Measurements from ENCODE around the gene TBCD. TPM values are rescaled to one million over a fixed set of nuclear protein-coding genes. Genes with fewer than 3 reads are reported as not detected.
"Not testable (repeated sequence)": the region's sequence is repeated elsewhere in the genome, so short reads cannot be mapped to it uniquely, and the experiment has no call there.

The TBCD gene
- total RNA-seq, 1 donor from 2014 or later: 55.5 TPM

- no peak for ATAC-seq
Observed at GRCh38 chr17:82978765-82979349, 227.0 kb downstream of the TBCD start.

- ATAC-seq: no peak
Observed at GRCh38 chr17:82979718-82980117, 227.9 kb downstream of the TBCD start.

- ATAC-seq: no peak
Observed at GRCh38 chr17:82980632-82981031, 228.8 kb downstream of the TBCD start.

GRCh38 chr17:82981141-82981730, 229.4 kb downstream of the TBCD start:
- ATAC-seq: no peak

- ATAC-seq: no peak
Observed at GRCh38 chr17:82983510-82984248, 231.8 kb downstream of the TBCD start.

GRCh38 chr17:82984249-82984617, 232.4 kb downstream of the TBCD start:
- not testable (repeated sequence) for ATAC-seq

- ATAC-seq: peak; percentile 32
Observed at GRCh38 chr17:82984751-82985427, 233.0 kb downstream of the TBCD start.

GRCh38 chr17:82985428-82985805, 233.6 kb downstream of the TBCD start:
- ATAC-seq: no peak

GRCh38 chr17:82985973-82986372, 234.1 kb downstream of the TBCD start:
- ATAC-seq: peak; percentile 52

GRCh38 chr17:82989051-82989450, 237.2 kb downstream of the TBCD start:
- ATAC-seq: not testable (repeated sequence)

- no peak for ATAC-seq
Observed at GRCh38 chr17:82989881-82990280, 238.0 kb downstream of the TBCD start.

GRCh38 chr17:82993005-82993404, 241.1 kb downstream of the TBCD start:
- no peak for ATAC-seq

Other genes with a start within 250 kb of the TBCD start
- gene FOXK2, start 232.3 kb upstream of the TBCD start, total RNA-seq: 34.2 TPM
- gene WDR45B, start 103.6 kb upstream of the TBCD start, total RNA-seq: 63.8 TPM
- gene RAB40B, start 53.4 kb upstream of the TBCD start, total RNA-seq: 6.6 TPM
- 18.2 TPM for gene FN3KRP, start 35.4 kb upstream of the TBCD start, total RNA-seq
- 3.2 TPM for gene FN3K, start 16.4 kb upstream of the TBCD start, total RNA-seq
- gene ZNF750, start 88.0 kb downstream of the TBCD start, total RNA-seq: 133 TPM

Data from esophagus mucosa (tissue), 1 donor.